ENCODE measurements around the gene CEACAM16.
A peak's percentile ranks its signal among the peaks of the same experiment; 100 is the strongest.
"Not testable (repeated sequence)": the region's sequence is repeated elsewhere in the genome, so short reads cannot be mapped to it uniquely, and the experiment has no call there.

The CEACAM16 gene

DNA sequence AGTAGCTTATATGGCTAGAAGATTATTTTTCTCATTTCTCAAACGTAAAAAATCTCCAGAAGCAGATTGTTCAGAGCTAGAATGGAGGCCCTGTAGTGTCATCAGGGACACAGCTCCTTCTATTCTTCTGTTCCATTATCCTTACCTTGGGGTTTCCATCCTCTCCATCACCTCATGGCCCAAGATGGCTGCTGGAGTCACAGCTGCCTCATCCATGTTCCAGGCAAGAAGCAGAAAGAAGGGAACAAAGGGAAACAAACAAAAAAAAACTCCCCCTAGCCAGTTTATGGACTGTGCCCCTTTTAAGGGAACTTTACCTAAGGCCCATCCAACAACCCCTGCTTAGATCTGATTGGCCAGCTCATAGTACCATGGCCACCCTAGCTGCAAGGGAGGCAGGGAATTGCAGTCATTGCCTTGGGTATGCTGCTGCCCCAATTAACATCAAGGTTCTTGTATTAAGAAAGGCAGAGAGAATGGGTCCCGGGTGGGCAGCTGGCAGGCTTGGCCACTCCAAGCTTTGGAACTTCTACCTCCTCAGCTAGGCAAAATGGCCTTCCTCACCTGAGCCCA is 15.7 kb downstream of the CEACAM16 start:
- TF ChIP-seq, protein P1, sequence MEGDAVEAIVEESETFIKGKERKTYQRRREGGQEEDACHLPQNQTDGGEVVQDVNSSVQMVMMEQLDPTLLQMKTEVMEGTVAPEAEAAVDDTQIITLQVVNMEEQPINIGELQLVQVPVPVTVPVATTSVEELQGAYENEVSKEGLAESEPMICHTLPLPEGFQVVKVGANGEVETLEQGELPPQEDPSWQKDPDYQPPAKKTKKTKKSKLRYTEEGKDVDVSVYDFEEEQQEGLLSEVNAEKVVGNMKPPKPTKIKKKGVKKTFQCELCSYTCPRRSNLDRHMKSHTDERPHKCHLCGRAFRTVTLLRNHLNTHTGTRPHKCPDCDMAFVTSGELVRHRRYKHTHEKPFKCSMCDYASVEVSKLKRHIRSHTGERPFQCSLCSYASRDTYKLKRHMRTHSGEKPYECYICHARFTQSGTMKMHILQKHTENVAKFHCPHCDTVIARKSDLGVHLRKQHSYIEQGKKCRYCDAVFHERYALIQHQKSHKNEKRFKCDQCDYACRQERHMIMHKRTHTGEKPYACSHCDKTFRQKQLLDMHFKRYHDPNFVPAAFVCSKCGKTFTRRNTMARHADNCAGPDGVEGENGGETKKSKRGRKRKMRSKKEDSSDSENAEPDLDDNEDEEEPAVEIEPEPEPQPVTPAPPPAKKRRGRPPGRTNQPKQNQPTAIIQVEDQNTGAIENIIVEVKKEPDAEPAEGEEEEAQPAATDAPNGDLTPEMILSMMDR (conservative IDR thresholded peaks at IDR 0.05; ENCODE audit: low read length), result no peak
- DNase-seq (ENCODE audit: low read depth), result no peak
- H3K4me3 ChIP-seq (ENCODE audit: low read length), result no peak overlapping the region

DNA sequence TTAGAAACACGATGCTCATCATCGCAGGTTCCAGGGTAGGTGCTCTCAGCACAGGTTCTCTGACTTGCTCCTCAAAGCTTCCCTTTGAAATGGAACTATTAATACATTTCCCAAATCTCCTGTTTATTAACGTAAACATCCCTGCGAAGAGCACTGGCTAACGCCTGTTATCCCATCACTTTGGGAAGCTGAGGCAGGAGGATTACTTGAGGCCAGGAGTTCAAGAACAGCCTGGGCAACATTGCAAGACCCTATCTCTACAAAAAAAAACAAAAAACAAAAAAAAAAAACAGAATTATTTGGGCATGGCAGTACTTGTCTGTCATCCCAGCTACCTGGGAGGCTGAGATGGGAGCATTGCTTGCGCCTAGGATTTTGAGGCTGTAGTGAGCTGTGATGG is 18.7 kb downstream of the CEACAM16 start:
- no peak overlapping the region for H3K4me3 ChIP-seq (ENCODE audit: low read length)
- TF ChIP-seq, protein P1 (conservative IDR thresholded peaks at IDR 0.05; ENCODE audit: low read length), result no peak
- DNase-seq (ENCODE audit: low read depth), result no peak

DNA sequence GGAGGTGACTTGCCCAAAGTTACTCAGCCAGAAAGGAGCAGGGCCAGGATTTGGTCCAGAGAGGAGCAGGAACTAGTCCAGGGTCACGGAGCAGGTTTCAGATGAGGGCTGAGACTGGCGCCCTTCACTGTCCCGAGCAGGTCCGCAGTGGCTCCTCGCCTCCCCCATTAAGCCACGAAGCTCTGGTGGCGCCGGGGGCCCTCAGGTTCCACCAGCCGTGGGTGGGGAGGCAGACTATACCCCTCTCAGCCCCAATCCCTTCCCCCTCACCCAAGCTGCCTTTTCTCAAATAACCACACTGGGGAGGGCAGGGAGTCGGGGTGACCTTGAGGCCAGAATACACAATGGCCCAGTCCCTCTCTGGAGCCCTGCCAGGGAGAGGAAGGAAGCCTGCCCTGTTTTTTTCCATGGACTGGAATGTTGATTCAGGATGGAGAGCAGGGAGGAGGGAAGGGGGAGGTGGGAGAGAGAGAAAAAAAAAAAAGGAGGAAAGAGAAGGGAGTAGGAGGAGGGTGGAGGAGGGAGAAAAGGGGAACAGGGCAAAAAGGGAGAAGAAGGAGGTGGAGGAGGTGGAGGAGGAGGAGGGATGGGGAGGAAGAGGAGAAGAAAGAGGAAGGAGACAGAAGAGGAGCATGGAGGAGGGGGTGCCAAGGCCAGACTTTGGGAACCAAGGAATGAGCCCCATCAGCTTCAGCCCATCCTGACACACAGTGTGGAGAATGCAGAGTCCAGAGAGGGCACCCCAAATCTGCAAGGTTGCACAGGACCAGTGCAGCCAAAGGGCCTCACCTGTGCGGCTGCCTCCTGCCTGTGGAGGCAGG is 19.7 kb downstream of the CEACAM16 start:
- H3K4me3 ChIP-seq (ENCODE audit: low read length), result no peak overlapping the region
- TF ChIP-seq, protein P1 (conservative IDR thresholded peaks at IDR 0.05; ENCODE audit: low read length), result no peak
- peak; percentile 40 for DNase-seq (ENCODE audit: low read depth)

DNA sequence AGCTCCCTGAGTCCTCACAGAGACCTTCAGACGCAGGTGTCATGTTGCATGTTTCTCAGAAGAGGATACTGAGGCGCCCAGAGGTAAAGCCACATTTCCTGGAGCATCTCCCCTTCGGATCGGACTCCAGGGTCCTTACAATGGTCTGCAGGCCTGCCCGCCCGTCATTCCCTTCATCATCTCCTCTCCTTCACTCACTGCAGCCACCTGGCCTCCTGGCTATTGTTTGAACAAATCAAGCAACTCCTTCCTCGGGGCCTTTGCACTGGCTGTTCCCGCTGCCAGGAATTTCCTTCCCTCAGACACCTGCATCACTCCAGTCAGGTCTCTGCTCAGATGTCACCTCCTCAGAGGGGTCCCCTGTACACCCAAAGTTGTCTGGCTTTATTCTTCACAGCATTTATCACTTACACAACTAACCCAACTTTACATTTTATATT is 20.3 kb downstream of the CEACAM16 start:
- no peak for DNase-seq (ENCODE audit: low read depth)
- TF ChIP-seq, protein P1 (conservative IDR thresholded peaks at IDR 0.05; ENCODE audit: low read length), result no peak
- no peak overlapping the region for H3K4me3 ChIP-seq (ENCODE audit: low read length)

DNA sequence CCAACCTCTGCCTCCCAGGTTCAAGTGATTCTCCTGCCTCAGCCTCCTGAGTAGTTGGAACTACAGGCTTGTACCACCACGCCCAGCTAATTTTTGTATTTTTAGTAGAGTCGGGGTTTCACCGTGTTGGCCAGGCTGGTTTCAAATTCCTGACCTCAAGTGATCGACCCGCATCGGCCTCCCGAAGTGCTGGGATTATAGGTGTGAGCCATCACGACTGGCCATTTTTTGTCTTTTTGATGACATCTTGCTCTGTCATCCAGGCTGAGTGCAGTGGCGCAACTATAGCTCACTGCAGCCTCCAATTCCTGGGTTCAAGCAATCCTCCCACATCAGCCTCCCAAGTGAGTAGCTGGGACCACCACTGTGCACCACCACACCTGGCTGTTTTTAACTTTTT is 21.4 kb downstream of the CEACAM16 start:
- not testable (repeated sequence) for DNase-seq (ENCODE audit: low read depth)

DNA sequence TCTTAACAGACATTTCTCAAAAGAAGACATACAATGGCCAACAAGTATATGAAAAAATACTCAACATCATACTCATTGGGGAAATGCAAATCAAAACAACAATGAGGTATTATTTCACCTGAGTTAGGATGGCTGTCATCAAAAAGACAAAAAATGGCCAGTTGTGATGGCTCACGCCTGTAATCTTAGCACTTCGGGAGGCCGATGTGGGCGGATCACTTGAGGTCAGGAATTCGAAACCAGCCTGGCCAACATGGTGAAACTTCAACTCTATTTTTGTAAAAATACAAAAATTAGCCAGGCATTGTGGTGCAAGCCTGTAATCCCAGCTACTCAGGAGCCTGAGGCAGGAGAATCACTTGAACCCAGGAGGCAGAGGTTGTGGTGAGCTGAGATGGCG is 22.0 kb downstream of the CEACAM16 start:
- TF ChIP-seq, protein P1 (conservative IDR thresholded peaks at IDR 0.05; ENCODE audit: low read length), result no peak
- H3K4me3 ChIP-seq (ENCODE audit: low read length), result no peak overlapping the region
- no peak for DNase-seq (ENCODE audit: low read depth)

More for the DNA sequence above, 21.4 kb downstream of the CEACAM16 start:
- not testable (repeated sequence) for H3K4me3 ChIP-seq (ENCODE audit: low read length)

DNA sequence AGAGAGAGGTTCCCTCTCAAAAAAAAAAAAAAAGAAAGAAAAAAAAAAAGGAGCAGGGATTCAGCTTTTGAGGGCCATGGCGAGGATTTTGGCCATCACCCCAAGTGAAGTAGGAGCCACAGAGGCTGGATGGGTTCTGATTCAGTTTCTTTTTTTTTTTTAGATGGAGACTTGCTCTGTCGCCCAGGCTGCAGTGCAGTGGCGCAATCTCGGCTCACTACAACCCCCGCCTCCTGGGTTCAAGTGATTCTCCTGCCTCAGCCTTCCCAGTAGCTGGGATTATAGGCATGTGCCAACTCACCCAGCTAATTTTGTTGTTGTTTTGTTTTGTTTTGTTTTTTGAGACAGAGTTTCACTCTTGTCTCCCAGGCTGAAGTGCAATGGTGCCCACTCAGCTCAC is 22.4 kb downstream of the CEACAM16 start:
- not testable (repeated sequence) for H3K4me3 ChIP-seq (ENCODE audit: low read length); DNase-seq (ENCODE audit: low read depth)

All from AG10803 (cell line).